Measurements from ENCODE around the gene SIK1. TPM values are rescaled to one million over a fixed set of nuclear protein-coding genes. Genes with fewer than 3 reads are reported as not detected.
"Not testable (repeated sequence)": the region's sequence is repeated elsewhere in the genome, so short reads cannot be mapped to it uniquely, and the experiment has no call there.

The SIK1 gene
- polyA plus RNA-seq, 1 experiment: 0.98 TPM

GRCh38 chr21:43454176-43454575 lies 27.2 kb upstream of the SIK1 start:
- POLR2A ChIA-PET, CTCF ChIA-PET: not testable (repeated sequence)

GRCh38 chr21:43451850-43452249 lies 24.9 kb upstream of the SIK1 start:
- POLR2A ChIA-PET; DNase-seq (ENCODE audit: low read depth); H3K27me3 ChIP-seq (ENCODE audit: control insufficient read depth, insufficient read depth, low read length); H3K4me3 ChIP-seq (ENCODE audit: low read depth, low read length); H3K36me3 ChIP-seq (ENCODE audit: control insufficient read depth, insufficient read depth, low read length); CTCF ChIA-PET: not testable (repeated sequence)

More at GRCh38 chr21:43454176-43454575, 27.2 kb upstream of the SIK1 start:
- H3K4me3 ChIP-seq (ENCODE audit: low read depth, low read length); H3K36me3 ChIP-seq (ENCODE audit: control insufficient read depth, insufficient read depth, low read length); DNase-seq (ENCODE audit: low read depth); H3K27me3 ChIP-seq (ENCODE audit: control insufficient read depth, insufficient read depth, low read length): not testable (repeated sequence)

GRCh38 chr21:43450287-43450686 lies 23.4 kb upstream of the SIK1 start:
- POLR2A ChIA-PET; H3K27me3 ChIP-seq (ENCODE audit: control insufficient read depth, insufficient read depth, low read length); H3K36me3 ChIP-seq (ENCODE audit: control insufficient read depth, insufficient read depth, low read length); DNase-seq (ENCODE audit: low read depth); H3K4me3 ChIP-seq (ENCODE audit: low read depth, low read length); CTCF ChIA-PET: not testable (repeated sequence)

GRCh38 chr21:43447353-43447977 lies 20.5 kb upstream of the SIK1 start:
- H3K4me3 ChIP-seq (ENCODE audit: low read depth, low read length); DNase-seq (ENCODE audit: low read depth); CTCF ChIA-PET; H3K36me3 ChIP-seq (ENCODE audit: control insufficient read depth, insufficient read depth, low read length); POLR2A ChIA-PET; H3K27me3 ChIP-seq (ENCODE audit: control insufficient read depth, insufficient read depth, low read length): not testable (repeated sequence)

- H3K27me3 ChIP-seq (ENCODE audit: control insufficient read depth, insufficient read depth, low read length); DNase-seq (ENCODE audit: low read depth); CTCF ChIA-PET; POLR2A ChIA-PET; H3K4me3 ChIP-seq (ENCODE audit: low read depth, low read length); H3K36me3 ChIP-seq (ENCODE audit: control insufficient read depth, insufficient read depth, low read length): not testable (repeated sequence)
Measured at GRCh38 chr21:43446277-43446932, 19.5 kb upstream of the SIK1 start.

- H3K4me3 ChIP-seq (ENCODE audit: low read depth, low read length); DNase-seq (ENCODE audit: low read depth); H3K36me3 ChIP-seq (ENCODE audit: control insufficient read depth, insufficient read depth, low read length); H3K27me3 ChIP-seq (ENCODE audit: control insufficient read depth, insufficient read depth, low read length); CTCF ChIA-PET; POLR2A ChIA-PET: not testable (repeated sequence)
Measured at GRCh38 chr21:43444524-43444923, 17.6 kb upstream of the SIK1 start.

GRCh38 chr21:43442571-43442970 lies 15.6 kb upstream of the SIK1 start:
- H3K36me3 ChIP-seq (ENCODE audit: control insufficient read depth, insufficient read depth, low read length); H3K27me3 ChIP-seq (ENCODE audit: control insufficient read depth, insufficient read depth, low read length); CTCF ChIA-PET; POLR2A ChIA-PET; H3K4me3 ChIP-seq (ENCODE audit: low read depth, low read length); DNase-seq (ENCODE audit: low read depth): not testable (repeated sequence)

GRCh38 chr21:43440835-43441727 lies 14.2 kb upstream of the SIK1 start:
- H3K4me3 ChIP-seq (ENCODE audit: low read depth, low read length); POLR2A ChIA-PET; H3K36me3 ChIP-seq (ENCODE audit: control insufficient read depth, insufficient read depth, low read length); DNase-seq (ENCODE audit: low read depth); H3K27me3 ChIP-seq (ENCODE audit: control insufficient read depth, insufficient read depth, low read length); CTCF ChIA-PET: not testable (repeated sequence)

- H3K27me3 ChIP-seq (ENCODE audit: control insufficient read depth, insufficient read depth, low read length); DNase-seq (ENCODE audit: low read depth); CTCF ChIA-PET; POLR2A ChIA-PET; H3K4me3 ChIP-seq (ENCODE audit: low read depth, low read length); H3K36me3 ChIP-seq (ENCODE audit: control insufficient read depth, insufficient read depth, low read length): not testable (repeated sequence)
Measured at GRCh38 chr21:43439316-43440075, 12.6 kb upstream of the SIK1 start.

- DNase-seq (ENCODE audit: low read depth); POLR2A ChIA-PET; CTCF ChIA-PET; H3K27me3 ChIP-seq (ENCODE audit: control insufficient read depth, insufficient read depth, low read length); H3K36me3 ChIP-seq (ENCODE audit: control insufficient read depth, insufficient read depth, low read length); H3K4me3 ChIP-seq (ENCODE audit: low read depth, low read length): not testable (repeated sequence)
Measured at GRCh38 chr21:43436272-43436671, 9.3 kb upstream of the SIK1 start.

- H3K4me3 ChIP-seq (ENCODE audit: low read depth, low read length); CTCF ChIA-PET; DNase-seq (ENCODE audit: low read depth); POLR2A ChIA-PET; H3K27me3 ChIP-seq (ENCODE audit: control insufficient read depth, insufficient read depth, low read length); H3K36me3 ChIP-seq (ENCODE audit: control insufficient read depth, insufficient read depth, low read length): not testable (repeated sequence)
Measured at GRCh38 chr21:43433340-43434136, 6.6 kb upstream of the SIK1 start.

- H3K4me3 ChIP-seq (ENCODE audit: low read depth, low read length); POLR2A ChIA-PET; DNase-seq (ENCODE audit: low read depth); H3K36me3 ChIP-seq (ENCODE audit: control insufficient read depth, insufficient read depth, low read length); CTCF ChIA-PET; H3K27me3 ChIP-seq (ENCODE audit: control insufficient read depth, insufficient read depth, low read length): not testable (repeated sequence)
Measured at GRCh38 chr21:43430830-43431416, 4.0 kb upstream of the SIK1 start.

Data from BJ (cell line).